GM21447 (cell line): ENCODE measurements around the gene CNIH1.
"Not testable (repeated sequence)": the region's sequence is repeated elsewhere in the genome, so short reads cannot be mapped to it uniquely, and the experiment has no call there.

Experiments
- ATAC-seq: cut with Tn5 transposase; IDR thresholded peaks from one replicate; pipeline ENCODE4 v1.9.1; 2021; ENCODE audit not compliant: unreplicated experiment

CNIH1 gene

DNA sequence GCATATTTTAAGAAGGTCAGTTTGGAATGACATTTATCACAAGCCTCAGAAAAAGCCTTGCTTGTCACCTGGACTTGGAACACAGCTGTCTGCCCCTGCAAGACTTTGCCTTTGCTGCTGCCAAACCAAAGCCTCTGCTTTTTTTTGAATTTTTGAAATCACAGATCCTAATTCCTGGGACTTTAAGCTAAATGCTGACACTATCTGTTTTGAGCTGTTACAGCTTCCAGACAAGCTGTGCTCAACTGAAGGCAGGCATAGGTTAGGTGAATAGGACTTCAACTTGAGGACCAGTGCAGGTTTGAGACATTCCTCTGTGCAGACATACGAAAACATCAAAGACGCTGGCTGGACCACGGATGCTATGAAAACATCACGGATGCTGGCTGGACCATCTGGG lies 55.6 kb downstream of the CNIH1 start:
- no peak for ATAC-seq

DNA sequence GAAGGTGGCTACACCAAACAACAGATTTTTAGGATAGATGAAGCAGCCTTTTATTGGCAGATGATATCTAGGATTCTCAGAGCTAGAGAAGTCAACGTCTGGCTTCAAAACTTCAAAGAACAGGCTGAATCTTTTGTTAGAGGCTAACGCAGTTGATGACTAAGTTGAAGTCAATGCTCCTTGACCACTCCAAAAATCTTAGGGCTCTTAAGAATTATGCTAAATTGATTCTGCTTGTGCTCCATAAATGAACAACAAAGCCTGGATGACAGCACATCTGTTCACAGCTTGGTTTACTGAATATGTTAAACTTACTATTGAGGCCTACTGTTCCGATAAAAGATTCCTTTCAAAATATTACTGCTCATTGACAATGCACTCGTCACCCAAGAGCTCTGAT lies 57.3 kb downstream of the CNIH1 start:
- no peak for ATAC-seq

GRCh38 chr14:54381821-54382220 lies 59.4 kb downstream of the CNIH1 start:
- no peak for ATAC-seq

- ATAC-seq, result not testable (repeated sequence)
Measured at GRCh38 chr14:54380558-54380957, 60.6 kb downstream of the CNIH1 start.

DNA sequence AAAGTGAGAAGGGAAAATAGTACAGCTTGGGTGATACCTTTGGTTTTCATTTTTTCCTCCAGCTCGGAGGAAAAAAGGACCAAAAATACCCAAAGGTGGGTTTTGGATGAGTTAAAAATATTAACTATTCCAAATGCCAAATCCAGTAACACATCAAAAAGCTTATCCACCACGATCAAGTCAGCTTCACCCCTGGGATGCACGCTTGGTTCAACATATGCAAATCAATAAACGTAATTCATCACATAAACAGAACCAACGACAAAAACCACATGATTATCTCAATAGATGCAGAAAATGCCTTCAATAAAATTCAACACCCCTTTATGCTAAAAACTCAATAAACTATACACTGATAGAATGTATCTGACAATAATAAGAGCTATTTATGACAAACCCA lies 62.3 kb downstream of the CNIH1 start:
- not testable (repeated sequence) for ATAC-seq

GRCh38 chr14:54377501-54377900 lies 63.7 kb downstream of the CNIH1 start:
- ATAC-seq, result no peak

DNA sequence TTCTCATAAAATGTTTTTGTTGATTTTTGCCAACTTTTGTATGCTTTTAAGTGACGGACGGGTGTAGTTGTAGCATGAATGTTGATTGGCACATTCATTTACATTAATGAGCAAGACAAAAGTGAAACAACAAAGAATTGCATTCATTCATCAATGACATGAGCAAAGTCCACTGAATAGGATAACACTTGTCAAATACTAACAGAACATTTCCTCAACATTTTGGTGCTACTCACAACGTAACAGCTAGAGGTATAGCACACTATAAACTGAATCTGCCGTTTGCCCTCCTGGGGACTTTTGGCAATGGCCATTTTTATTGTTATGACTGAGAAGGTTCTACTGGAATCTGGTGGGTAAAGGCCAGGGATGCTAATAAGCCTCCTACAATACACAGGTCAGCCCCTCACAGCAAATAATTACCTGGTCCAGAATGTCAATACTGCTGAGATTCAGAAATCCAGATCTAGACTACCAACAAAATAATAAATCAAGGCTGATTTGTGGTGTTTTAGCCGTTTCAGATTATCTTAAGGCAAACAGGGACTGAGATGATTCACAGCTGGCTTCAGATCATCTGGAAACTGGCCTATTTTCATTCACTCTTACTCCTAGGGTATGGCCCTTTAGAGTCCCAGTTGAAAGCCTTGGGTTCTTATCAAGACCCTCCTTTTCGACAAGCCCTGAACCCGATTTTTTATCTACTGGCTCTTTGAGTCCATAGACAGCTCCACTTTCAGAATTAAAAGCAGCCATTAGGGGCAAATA lies 66.9 kb downstream of the CNIH1 start:
- no peak for ATAC-seq
